Type B pancreatic cell (in vitro differentiated cells): ENCODE results near the gene CRHR2. TPM values are rescaled to one million over a fixed set of nuclear protein-coding genes. Genes with fewer than 3 reads are reported as not detected.

Experiments used
- DNase-seq: peaks from one replicate; pipeline ENCODE4 v3.0.0; 2021; ENCODE audit warnings: mixed read lengths; ENCODE audit not compliant: unreplicated experiment; ENCODE audit errors: extremely low spot score
- H3K27ac Mint-ChIP-seq: 2 replicates; pipeline ENCODE4 v1.8.0; 2021; ENCODE audit warnings: mild to moderate bottlenecking, mixed read lengths
- H3K27me3 Mint-ChIP-seq: 2 replicates; pipeline ENCODE4 v1.8.0; 2021; ENCODE audit warnings: mixed read lengths
- H3K36me3 Mint-ChIP-seq: 2 replicates; pipeline ENCODE4 v1.8.0; 2021; ENCODE audit warnings: mixed read lengths
- H3K4me1 Mint-ChIP-seq: one replicate; pipeline ENCODE4 v1.8.0; 2021; ENCODE audit warnings: mixed read lengths; ENCODE audit not compliant: unreplicated experiment
- H3K4me3 Mint-ChIP-seq: 2 replicates; pipeline ENCODE4 v1.8.0; 2021; ENCODE audit warnings: mild to moderate bottlenecking, mixed read lengths
- H3K9me3 Mint-ChIP-seq: 2 replicates; pipeline ENCODE4 v1.8.0; 2021; ENCODE audit warnings: mixed read lengths
- total RNA-seq: library from RNA; stranded (reverse); gene quantifications from 2 replicates; pipeline ENCODE4 v1.2.1, GENCODE V29; 2021; ENCODE audit warnings: low replicate concordance
- TF ChIP-seq, protein P1 (sequence below): fragments of 200-600 bp; sonication (generic); conservative IDR thresholded peaks from 2 replicates; pipeline ENCODE4 v1.5.0; 2021; ENCODE audit warnings: antibody characterized with exemption, mild to moderate bottlenecking

CRHR2 gene
- total RNA-seq, 1 donor from 2014 or later: 0.27 TPM

DNA sequence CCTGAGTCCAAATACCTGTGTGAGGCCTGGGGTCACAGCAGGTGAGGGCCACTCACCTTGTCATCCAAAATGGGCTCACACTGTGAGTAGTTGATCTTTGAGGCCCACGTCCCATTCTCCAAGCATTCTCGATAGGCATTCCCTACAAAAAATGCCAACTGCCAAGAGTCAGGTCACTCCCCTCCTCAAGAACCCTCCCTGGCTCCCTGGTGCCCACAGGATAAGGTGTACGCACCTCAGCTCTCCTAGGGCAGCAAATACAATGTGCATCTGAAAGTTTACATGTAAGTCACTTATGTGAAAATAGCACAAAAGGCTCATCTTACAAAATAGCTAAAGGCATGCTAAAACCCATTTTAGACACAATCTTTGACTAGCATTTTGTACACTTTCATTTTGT is 15.1 kb downstream of the CRHR2 start:
- TF ChIP-seq, protein P1, sequence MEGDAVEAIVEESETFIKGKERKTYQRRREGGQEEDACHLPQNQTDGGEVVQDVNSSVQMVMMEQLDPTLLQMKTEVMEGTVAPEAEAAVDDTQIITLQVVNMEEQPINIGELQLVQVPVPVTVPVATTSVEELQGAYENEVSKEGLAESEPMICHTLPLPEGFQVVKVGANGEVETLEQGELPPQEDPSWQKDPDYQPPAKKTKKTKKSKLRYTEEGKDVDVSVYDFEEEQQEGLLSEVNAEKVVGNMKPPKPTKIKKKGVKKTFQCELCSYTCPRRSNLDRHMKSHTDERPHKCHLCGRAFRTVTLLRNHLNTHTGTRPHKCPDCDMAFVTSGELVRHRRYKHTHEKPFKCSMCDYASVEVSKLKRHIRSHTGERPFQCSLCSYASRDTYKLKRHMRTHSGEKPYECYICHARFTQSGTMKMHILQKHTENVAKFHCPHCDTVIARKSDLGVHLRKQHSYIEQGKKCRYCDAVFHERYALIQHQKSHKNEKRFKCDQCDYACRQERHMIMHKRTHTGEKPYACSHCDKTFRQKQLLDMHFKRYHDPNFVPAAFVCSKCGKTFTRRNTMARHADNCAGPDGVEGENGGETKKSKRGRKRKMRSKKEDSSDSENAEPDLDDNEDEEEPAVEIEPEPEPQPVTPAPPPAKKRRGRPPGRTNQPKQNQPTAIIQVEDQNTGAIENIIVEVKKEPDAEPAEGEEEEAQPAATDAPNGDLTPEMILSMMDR: no peak
- H3K4me1 Mint-ChIP-seq: no peaks in the 10 kb centered on the region
- no peaks in the 10 kb centered on the region for H3K9me3 Mint-ChIP-seq
- peaks cover 18% of the 10 kb centered on the region for H3K27me3 Mint-ChIP-seq
- no peak overlapping the region for H3K4me3 Mint-ChIP-seq
- no peak overlapping the region for H3K27ac Mint-ChIP-seq
- no peak for DNase-seq
- H3K36me3 Mint-ChIP-seq: no peaks in the 10 kb centered on the region

DNA sequence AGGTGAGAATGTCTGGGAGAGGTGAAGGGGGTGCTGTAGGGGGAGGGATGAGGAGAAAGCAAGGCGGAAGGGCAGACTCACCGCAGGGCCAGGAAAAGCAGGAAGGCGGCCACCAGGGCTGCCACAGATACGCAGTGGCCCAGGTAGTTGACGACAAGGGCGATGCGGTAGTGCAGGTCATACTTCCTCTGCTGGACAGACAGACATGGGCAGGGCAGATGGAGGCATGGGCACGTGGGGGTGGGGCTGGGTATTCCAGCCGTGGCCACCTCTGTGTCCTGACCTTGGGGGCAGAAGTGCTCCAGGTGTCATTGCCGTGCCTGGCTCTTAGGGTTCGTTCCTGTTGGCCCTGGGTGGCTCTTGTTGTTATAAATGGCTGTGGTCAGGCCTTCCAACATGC is 16.8 kb downstream of the CRHR2 start:
- H3K4me3 Mint-ChIP-seq: no peak overlapping the region
- no peaks in the 10 kb centered on the region for H3K36me3 Mint-ChIP-seq
- H3K9me3 Mint-ChIP-seq: no peaks in the 10 kb centered on the region
- TF ChIP-seq, protein P1: no peak
- peaks cover 15% of the 10 kb centered on the region for H3K27me3 Mint-ChIP-seq
- no peaks in the 10 kb centered on the region for H3K4me1 Mint-ChIP-seq
- no peak overlapping the region for H3K27ac Mint-ChIP-seq
- DNase-seq: no peak

DNA sequence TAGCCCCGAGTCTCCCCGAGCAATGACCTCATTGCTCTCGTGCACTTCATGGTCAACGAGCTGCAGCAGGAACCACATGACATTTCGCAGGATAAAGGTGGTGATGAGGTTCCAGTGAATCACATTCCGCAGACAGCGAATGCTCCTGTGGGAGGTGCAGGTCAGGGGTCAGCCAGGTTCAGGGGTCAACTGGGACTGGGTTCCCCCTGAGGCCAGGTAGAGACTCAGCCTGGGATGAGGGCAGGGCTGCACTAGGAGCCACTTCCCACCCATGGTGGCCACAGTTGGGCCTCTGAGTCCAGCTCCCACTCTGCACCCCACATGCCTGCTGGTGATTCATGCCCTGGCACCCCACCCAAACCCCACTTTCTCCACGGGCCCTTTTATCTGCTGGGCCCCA is 17.2 kb downstream of the CRHR2 start:
- H3K9me3 Mint-ChIP-seq: no peaks in the 10 kb centered on the region
- DNase-seq: no peak
- TF ChIP-seq, protein P1: no peak
- H3K36me3 Mint-ChIP-seq: no peaks in the 10 kb centered on the region
- H3K27me3 Mint-ChIP-seq: peaks cover 15% of the 10 kb centered on the region
- H3K4me1 Mint-ChIP-seq: no peaks in the 10 kb centered on the region
- H3K4me3 Mint-ChIP-seq: no peak overlapping the region
- no peak overlapping the region for H3K27ac Mint-ChIP-seq

DNA sequence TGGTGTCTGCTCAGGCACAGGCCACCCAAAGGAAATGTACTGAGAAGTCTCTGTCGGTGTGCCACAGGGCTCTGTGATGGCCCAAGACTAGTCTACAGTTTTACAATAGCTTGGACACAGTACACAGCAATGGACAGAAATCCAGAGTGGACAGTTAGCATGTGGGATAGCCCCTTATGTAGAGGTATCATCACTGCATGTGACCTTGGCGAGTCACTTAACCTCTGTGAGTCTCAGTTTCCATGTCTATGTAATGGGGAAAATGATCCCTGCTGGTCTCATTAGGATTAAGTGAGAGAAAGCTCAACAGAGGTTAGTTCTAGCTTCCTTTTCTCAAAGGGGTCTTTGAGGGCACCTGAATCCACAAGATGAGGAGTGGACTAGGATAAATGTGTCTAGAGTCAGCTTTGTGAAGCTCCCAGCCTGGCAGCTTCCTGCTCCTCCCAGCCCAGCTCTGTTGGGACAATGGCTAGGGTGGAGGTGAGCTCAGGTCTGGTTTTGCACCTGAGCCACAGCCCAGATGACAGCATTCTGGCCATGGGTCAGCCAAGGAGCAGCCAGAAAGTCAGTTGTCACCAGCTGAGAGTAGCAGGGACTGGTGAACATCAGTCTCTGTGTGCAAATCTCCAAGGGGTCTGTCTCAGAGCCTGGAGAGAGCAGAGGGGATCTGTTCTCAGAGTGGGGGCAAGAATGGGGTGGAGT is 17.9 kb downstream of the CRHR2 start:
- TF ChIP-seq, protein P1: no peak
- peaks cover 13% of the 10 kb centered on the region for H3K27me3 Mint-ChIP-seq
- H3K27ac Mint-ChIP-seq: no peak overlapping the region
- H3K9me3 Mint-ChIP-seq: no peaks in the 10 kb centered on the region
- no peaks in the 10 kb centered on the region for H3K36me3 Mint-ChIP-seq
- no peaks in the 10 kb centered on the region for H3K4me1 Mint-ChIP-seq
- H3K4me3 Mint-ChIP-seq: no peak overlapping the region
- no peak for DNase-seq

DNA sequence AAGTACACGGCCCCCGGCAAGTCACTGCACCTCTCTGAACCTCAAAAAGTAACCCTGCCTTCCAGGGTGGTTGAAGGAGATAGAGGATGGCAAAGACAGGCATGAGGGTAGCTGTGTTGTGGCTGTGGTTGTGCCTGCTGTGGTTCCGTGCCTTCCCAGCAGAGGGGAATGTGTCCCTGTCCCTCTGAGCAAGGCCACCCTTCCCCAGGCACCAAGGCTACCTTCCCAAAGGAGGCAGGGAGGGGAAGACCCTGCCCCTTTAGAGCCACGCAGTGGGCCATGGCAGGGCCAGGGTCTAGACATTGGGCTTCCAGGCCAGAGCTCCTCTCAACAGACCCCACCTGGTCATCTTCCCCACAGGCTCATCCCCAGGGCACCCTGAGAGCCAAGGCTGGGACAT is 18.8 kb downstream of the CRHR2 start:
- no peak overlapping the region for H3K27ac Mint-ChIP-seq
- TF ChIP-seq, protein P1: no peak
- no peaks in the 10 kb centered on the region for H3K36me3 Mint-ChIP-seq
- H3K9me3 Mint-ChIP-seq: no peaks in the 10 kb centered on the region
- no peak for DNase-seq
- H3K4me1 Mint-ChIP-seq: no peaks in the 10 kb centered on the region
- peaks cover 18% of the 10 kb centered on the region for H3K27me3 Mint-ChIP-seq
- H3K4me3 Mint-ChIP-seq: no peak overlapping the region
